ENCODE measurements around the gene BTBD9. TPM values are rescaled to one million over a fixed set of nuclear protein-coding genes. Genes with fewer than 3 reads are reported as not detected.

The BTBD9 gene
- total RNA-seq, 4 donors from 2014 or later: 15.4 to 50.0 (median 21.9) TPM

DNA sequence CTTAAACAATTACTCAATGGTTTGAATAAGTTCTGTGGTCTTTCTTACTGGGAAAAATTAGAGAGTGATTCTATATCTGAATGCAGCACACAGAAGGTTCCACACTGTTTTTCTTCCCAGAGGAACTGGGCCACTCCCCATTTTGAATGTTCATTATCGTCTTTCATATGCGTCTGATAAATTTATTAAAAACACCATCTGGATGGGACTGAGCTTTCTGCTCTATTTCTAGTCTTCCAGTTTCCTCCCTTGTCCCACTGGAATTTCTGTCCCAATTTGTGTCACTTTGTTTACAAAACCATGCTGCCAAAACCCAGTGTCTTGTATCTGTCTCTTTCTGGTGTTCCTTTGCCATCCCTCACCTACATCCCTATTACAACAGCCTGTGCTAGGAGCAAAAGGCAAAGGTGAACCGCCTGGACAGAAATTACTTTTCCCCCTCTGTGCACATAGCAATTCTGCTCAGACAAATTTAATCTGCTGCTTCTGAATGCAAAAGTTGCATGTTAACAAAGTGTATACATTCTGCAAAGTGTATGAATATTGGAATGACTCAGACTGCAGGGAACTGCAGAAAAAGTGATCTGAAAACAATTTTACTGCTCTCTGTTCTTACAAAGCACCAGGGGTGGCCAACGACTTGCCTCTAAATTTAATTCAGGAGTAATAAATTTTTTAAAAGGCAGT, 333.6 kb downstream of the BTBD9 start:
- peaks cover 6% of the 10 kb centered on the region for H3K4me1 ChIP-seq
- H3K27ac ChIP-seq: no peak overlapping the region
- no peaks in the 10 kb centered on the region for H3K9me3 ChIP-seq
- TF ChIP-seq POLR2AphosphoS5 (IDR thresholded peaks at IDR 0.05): no peak
- TF ChIP-seq, protein P1, sequence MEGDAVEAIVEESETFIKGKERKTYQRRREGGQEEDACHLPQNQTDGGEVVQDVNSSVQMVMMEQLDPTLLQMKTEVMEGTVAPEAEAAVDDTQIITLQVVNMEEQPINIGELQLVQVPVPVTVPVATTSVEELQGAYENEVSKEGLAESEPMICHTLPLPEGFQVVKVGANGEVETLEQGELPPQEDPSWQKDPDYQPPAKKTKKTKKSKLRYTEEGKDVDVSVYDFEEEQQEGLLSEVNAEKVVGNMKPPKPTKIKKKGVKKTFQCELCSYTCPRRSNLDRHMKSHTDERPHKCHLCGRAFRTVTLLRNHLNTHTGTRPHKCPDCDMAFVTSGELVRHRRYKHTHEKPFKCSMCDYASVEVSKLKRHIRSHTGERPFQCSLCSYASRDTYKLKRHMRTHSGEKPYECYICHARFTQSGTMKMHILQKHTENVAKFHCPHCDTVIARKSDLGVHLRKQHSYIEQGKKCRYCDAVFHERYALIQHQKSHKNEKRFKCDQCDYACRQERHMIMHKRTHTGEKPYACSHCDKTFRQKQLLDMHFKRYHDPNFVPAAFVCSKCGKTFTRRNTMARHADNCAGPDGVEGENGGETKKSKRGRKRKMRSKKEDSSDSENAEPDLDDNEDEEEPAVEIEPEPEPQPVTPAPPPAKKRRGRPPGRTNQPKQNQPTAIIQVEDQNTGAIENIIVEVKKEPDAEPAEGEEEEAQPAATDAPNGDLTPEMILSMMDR (IDR thresholded peaks at IDR 0.05): no peak
- no peak for TF ChIP-seq EP300 (IDR thresholded peaks at IDR 0.05)
- TF ChIP-seq POLR2A (IDR thresholded peaks at IDR 0.05): no peak
- H3K27me3 ChIP-seq: no peaks in the 10 kb centered on the region
- no peak overlapping the region for H3K4me3 ChIP-seq
- DNase-seq (ENCODE audit: low spot score in 2 of 2): no peak
- WGBS: 69% methylated on average over 4 of the region's 4 CpGs
- no peaks in the 10 kb centered on the region for H3K36me3 ChIP-seq

GRCh38 chr6:38302838-38303237, 336.9 kb downstream of the BTBD9 start:
- no peak for DNase-seq (ENCODE audit: low spot score in 2 of 2)
- Histone ChIP-seq H3K9me3 (no peaks in the 10 kb centered on the region), H3K4me1 (peaks cover 6% of the 10 kb centered on the region), H3K27me3 (no peaks in the 10 kb centered on the region), H3K4me3 (no peak overlapping the region), H3K36me3 (no peaks in the 10 kb centered on the region), H3K27ac (no peak overlapping the region)
- no peak for TF ChIP-seq POLR2A (IDR thresholded peaks at IDR 0.05)
- TF ChIP-seq EP300 (IDR thresholded peaks at IDR 0.05): no peak
- TF ChIP-seq POLR2AphosphoS5 (IDR thresholded peaks at IDR 0.05): no peak
- TF ChIP-seq, protein P1 (IDR thresholded peaks at IDR 0.05): no peak
- WGBS: 64% methylated on average over 2 of the region's 2 CpGs

DNA sequence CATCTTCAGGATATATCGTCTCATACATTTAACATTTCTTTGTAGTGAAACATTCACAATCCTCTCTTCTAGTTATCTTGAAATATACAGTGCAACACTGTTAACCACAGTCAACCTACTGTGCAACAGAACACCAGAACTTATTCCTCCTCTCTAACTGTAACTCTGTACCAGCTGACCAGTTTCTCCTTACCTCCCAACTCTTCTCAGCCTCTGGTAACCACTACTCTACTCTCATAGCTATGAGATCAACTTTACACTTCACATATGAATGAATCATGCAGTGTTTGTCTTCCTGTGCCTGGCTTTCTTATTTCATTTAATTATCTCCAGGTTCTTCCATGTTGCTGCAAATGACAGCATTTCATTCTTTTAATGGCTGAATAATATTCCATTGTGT, 337.6 kb downstream of the BTBD9 start:
- Histone ChIP-seq H3K4me1 (peaks cover 5% of the 10 kb centered on the region), H3K4me3 (no peak overlapping the region), H3K27me3 (no peaks in the 10 kb centered on the region), H3K27ac (no peak overlapping the region), H3K36me3 (no peaks in the 10 kb centered on the region), H3K9me3 (no peaks in the 10 kb centered on the region)
- 98% methylated on average over 1 of the region's 1 CpG for WGBS
- TF ChIP-seq POLR2AphosphoS5 (IDR thresholded peaks at IDR 0.05): no peak
- TF ChIP-seq, protein P1 (IDR thresholded peaks at IDR 0.05): no peak
- no peak for TF ChIP-seq EP300 (IDR thresholded peaks at IDR 0.05)
- no peak for TF ChIP-seq POLR2A (IDR thresholded peaks at IDR 0.05)
- no peak for DNase-seq (ENCODE audit: low spot score in 2 of 2)

- Histone ChIP-seq H3K36me3 (no peaks in the 10 kb centered on the region), H3K4me1 (no peaks in the 10 kb centered on the region), H3K27me3 (no peaks in the 10 kb centered on the region), H3K4me3 (no peak overlapping the region), H3K27ac (no peak overlapping the region), H3K9me3 (peaks cover 6% of the 10 kb centered on the region)
- TF ChIP-seq, protein P1 (IDR thresholded peaks at IDR 0.05): no peak
- TF ChIP-seq EP300 (IDR thresholded peaks at IDR 0.05) (no peak), POLR2AphosphoS5 (IDR thresholded peaks at IDR 0.05) (no peak), POLR2A (IDR thresholded peaks at IDR 0.05) (no peak)
- DNase-seq (ENCODE audit: low spot score in 2 of 2): no peak
- WGBS: 68% methylated on average over 3 of the region's 3 CpGs
These were observed 349.5 kb downstream of the BTBD9 start for GRCh38 chr6:38290133-38290799.

- no peaks in the 10 kb centered on the region for H3K36me3 ChIP-seq
- H3K27me3 ChIP-seq: no peaks in the 10 kb centered on the region
- no peaks in the 10 kb centered on the region for H3K9me3 ChIP-seq
- no peak overlapping the region for H3K27ac ChIP-seq
- H3K4me3 ChIP-seq: no peak overlapping the region
- TF ChIP-seq EP300 (IDR thresholded peaks at IDR 0.05) (no peak), POLR2A (IDR thresholded peaks at IDR 0.05) (no peak), POLR2AphosphoS5 (IDR thresholded peaks at IDR 0.05) (no peak)
- TF ChIP-seq, protein P1 (IDR thresholded peaks at IDR 0.05): no peak
- WGBS: 66% methylated on average over 2 of the region's 2 CpGs
- no peak for DNase-seq (ENCODE audit: low spot score in 2 of 2)
- no peaks in the 10 kb centered on the region for H3K4me1 ChIP-seq
These were observed 352.2 kb downstream of the BTBD9 start for GRCh38 chr6:38287487-38287886.
